Endothelial cell (in vitro differentiated cells): ENCODE data around the gene MOCS1. TPM values are rescaled to one million over a fixed set of nuclear protein-coding genes. Genes with fewer than 3 reads are reported as not detected.

ENCODE experiments used
- DNase-seq: peaks from one replicate; pipeline ENCODE4 v3.0.0; 2021; ENCODE audit warnings: low spot score
- H3K27ac Mint-ChIP-seq: one replicate; pipeline ENCODE4 v1.8.0; 2021; ENCODE audit warnings: mixed read lengths, inconsistent platforms; ENCODE audit not compliant: unreplicated experiment
- H3K27me3 Mint-ChIP-seq: one replicate; pipeline ENCODE4 v1.8.0; 2021; ENCODE audit warnings: mild to moderate bottlenecking, moderate library complexity, mixed read lengths, inconsistent platforms; ENCODE audit not compliant: unreplicated experiment
- H3K36me3 Mint-ChIP-seq: one replicate; pipeline ENCODE4 v1.8.0; 2021; ENCODE audit warnings: mild to moderate bottlenecking, low read depth, mixed read lengths, inconsistent platforms; ENCODE audit not compliant: unreplicated experiment
- H3K4me1 Mint-ChIP-seq: one replicate; pipeline ENCODE4 v1.8.0; 2021; ENCODE audit warnings: mild to moderate bottlenecking, mixed read lengths, inconsistent platforms; ENCODE audit not compliant: unreplicated experiment
- H3K4me3 Mint-ChIP-seq: one replicate; pipeline ENCODE4 v1.8.0; 2021; ENCODE audit warnings: mild to moderate bottlenecking, mixed read lengths, inconsistent platforms; ENCODE audit not compliant: unreplicated experiment
- H3K9me3 Mint-ChIP-seq: one replicate; pipeline ENCODE4 v1.8.0; 2021; ENCODE audit warnings: mixed read lengths, inconsistent platforms; ENCODE audit not compliant: unreplicated experiment
- CTCF ChIP-seq: fragments of 200-600 bp; sonication (generic); IDR thresholded peaks from one replicate; pipeline ENCODE4 v1.5.0; 2021; ENCODE audit warnings: antibody characterized with exemption; ENCODE audit not compliant: unreplicated experiment
- long read RNA-seq: library from polyadenylated mRNA; unstranded; transcript quantifications from one replicate; pipeline ENCODE4 v2.0.0, GENCODE V29; 2020; ENCODE audit not compliant: unreplicated experiment
- total RNA-seq: library from RNA; stranded (reverse); fragmentation: NEBNext Ultra II Directional; extraction: Animal tissue kit (Norgen Biotek cat#: 25700); gene quantifications from one replicate; pipeline ENCODE4 v1.2.1, GENCODE V29; 2021; ENCODE audit not compliant: unreplicated experiment

MOCS1 gene
- 15.8 TPM for total RNA-seq
- long read RNA-seq, transcript MOCS1-203 (11 exons, 3,358 nt) = major isoform, 7 of 14 reads
- long read RNA-seq, partial matches to known transcripts = 1 of 14 reads
- long read RNA-seq, other reads (novel, unspliced or antisense) = 6 of 14 reads

GRCh38 chr6:39934131-39934757 is at the start of gene MOCS1:
Gene MOCS1, minus strand, starts transcription at chr6:39934462. Its CDS starts 45 bp downstream, at chr6:39934417.
- Mint-ChIP-seq H3K36me3 (no peaks in the 10 kb centered on the region), H3K27ac (no peak within 1 kb of the TSS), H3K27me3 (no peaks in the 10 kb centered on the region)

GRCh38 chr6:39984051-39984450 is 49.8 kb upstream of the MOCS1 start:
- TF ChIP-seq CTCF = no peak
- no peak overlapping the region for H3K27ac Mint-ChIP-seq

More at GRCh38 chr6:39934131-39934757, at the start of gene MOCS1:
- H3K4me1 Mint-ChIP-seq = peaks cover 21% of the 10 kb centered on the region
- no peak for TF ChIP-seq CTCF
- no peaks in the 10 kb centered on the region for H3K9me3 Mint-ChIP-seq
- DNase-seq = peak; percentile 74
- peak within 1 kb of the TSS; percentile 94 for H3K4me3 Mint-ChIP-seq

GRCh38 chr6:39983193-39983592 is 48.9 kb upstream of the MOCS1 start:
- Mint-ChIP-seq H3K9me3 (no peaks in the 10 kb centered on the region), H3K27me3 (no peaks in the 10 kb centered on the region), H3K4me3 (no peak overlapping the region), H3K4me1 (peaks cover 4% of the 10 kb centered on the region), H3K27ac (no peak overlapping the region), H3K36me3 (no peaks in the 10 kb centered on the region)
- TF ChIP-seq CTCF = no peak
- DNase-seq = no peak

More at GRCh38 chr6:39984051-39984450, 49.8 kb upstream of the MOCS1 start:
- no peak for DNase-seq
- Mint-ChIP-seq H3K27me3 (no peaks in the 10 kb centered on the region), H3K4me3 (no peak overlapping the region), H3K4me1 (peaks cover 2% of the 10 kb centered on the region), H3K36me3 (no peaks in the 10 kb centered on the region), H3K9me3 (no peaks in the 10 kb centered on the region)

- no peak for TF ChIP-seq CTCF
- Mint-ChIP-seq H3K36me3 (no peaks in the 10 kb centered on the region), H3K9me3 (no peaks in the 10 kb centered on the region), H3K4me1 (peaks cover 4% of the 10 kb centered on the region), H3K27me3 (no peaks in the 10 kb centered on the region), H3K4me3 (no peak overlapping the region), H3K27ac (no peak overlapping the region)
- no peak for DNase-seq
Measured at GRCh38 chr6:39982720-39983119, 48.5 kb upstream of the MOCS1 start.

- H3K4me1 Mint-ChIP-seq = peaks cover 16% of the 10 kb centered on the region
- H3K9me3 Mint-ChIP-seq = no peaks in the 10 kb centered on the region
- no peak overlapping the region for H3K4me3 Mint-ChIP-seq
- no peaks in the 10 kb centered on the region for H3K36me3 Mint-ChIP-seq
- peak; percentile 56 for DNase-seq
- H3K27ac Mint-ChIP-seq = no peak overlapping the region
- TF ChIP-seq CTCF = peak; percentile 40
- H3K27me3 Mint-ChIP-seq = no peaks in the 10 kb centered on the region
Measured at GRCh38 chr6:39980839-39981580, 46.7 kb upstream of the MOCS1 start.
